Retinal pigment epithelial cell (primary cell): ENCODE data around the gene ZNF775.

Experiments used
- DNase-seq: peaks from one replicate; pipeline ENCODE4 v3.0.0-alpha.2; 2010; ENCODE audit warnings: low read depth
- H3K4me3 ChIP-seq: 2 replicates; pipeline ENCODE4 v1.5.1; 2011; ENCODE audit warnings: mild to moderate bottlenecking, low read length, control low read depth, moderate library complexity
- TF ChIP-seq, protein P1 (sequence below): conservative IDR thresholded peaks from 2 replicates; pipeline ENCODE4 v1.5.1; 2011; ENCODE audit warnings: low read depth, low read length, control low read depth, inconsistent platforms

The ZNF775 gene

DNA sequence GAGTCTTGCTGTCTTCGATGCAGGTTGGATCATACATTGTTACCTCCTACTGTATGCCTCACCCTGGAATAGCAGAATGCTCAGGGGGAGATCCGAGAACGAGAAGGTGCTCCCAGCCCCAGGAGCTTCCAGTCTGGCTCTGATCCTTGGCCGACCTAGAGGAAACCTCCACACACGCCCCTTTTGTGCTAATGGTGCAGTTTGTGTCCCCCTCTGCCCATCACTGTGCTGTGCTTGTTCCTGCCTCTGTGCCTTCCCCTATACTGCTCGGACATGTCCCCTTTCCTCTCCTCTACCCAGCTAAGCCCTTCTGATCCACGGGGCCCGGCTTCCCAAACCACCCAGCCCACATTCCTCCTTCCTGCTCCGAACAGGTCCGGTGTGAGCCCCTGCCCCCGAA, 32.5 kb downstream of the ZNF775 start:
- DNase-seq, result no peak
- no peak overlapping the region for H3K4me3 ChIP-seq
- TF ChIP-seq, protein P1, sequence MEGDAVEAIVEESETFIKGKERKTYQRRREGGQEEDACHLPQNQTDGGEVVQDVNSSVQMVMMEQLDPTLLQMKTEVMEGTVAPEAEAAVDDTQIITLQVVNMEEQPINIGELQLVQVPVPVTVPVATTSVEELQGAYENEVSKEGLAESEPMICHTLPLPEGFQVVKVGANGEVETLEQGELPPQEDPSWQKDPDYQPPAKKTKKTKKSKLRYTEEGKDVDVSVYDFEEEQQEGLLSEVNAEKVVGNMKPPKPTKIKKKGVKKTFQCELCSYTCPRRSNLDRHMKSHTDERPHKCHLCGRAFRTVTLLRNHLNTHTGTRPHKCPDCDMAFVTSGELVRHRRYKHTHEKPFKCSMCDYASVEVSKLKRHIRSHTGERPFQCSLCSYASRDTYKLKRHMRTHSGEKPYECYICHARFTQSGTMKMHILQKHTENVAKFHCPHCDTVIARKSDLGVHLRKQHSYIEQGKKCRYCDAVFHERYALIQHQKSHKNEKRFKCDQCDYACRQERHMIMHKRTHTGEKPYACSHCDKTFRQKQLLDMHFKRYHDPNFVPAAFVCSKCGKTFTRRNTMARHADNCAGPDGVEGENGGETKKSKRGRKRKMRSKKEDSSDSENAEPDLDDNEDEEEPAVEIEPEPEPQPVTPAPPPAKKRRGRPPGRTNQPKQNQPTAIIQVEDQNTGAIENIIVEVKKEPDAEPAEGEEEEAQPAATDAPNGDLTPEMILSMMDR, result no peak

DNA sequence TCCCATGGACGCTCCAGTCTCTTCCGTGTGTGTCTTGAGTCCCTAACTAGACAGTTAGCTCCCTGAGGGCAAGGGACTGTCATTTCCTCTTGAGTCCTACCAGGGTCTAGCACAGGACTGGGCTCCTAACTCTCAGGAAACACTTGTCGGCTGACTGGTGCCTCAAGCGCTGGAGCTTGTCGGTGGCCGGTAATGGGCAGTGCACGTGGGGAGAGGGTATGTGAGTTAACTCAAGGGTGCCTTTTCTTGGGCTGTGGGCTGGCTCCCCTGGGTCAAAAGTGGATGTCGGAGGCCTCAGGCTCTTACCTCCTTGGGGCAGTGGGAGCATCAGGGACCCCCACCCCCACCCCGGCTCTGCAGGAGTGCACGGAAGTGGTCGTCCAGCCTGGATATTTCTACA, 32.9 kb downstream of the ZNF775 start:
- no peak for DNase-seq
- TF ChIP-seq, protein P1, result no peak
- H3K4me3 ChIP-seq, result no peak overlapping the region

DNA sequence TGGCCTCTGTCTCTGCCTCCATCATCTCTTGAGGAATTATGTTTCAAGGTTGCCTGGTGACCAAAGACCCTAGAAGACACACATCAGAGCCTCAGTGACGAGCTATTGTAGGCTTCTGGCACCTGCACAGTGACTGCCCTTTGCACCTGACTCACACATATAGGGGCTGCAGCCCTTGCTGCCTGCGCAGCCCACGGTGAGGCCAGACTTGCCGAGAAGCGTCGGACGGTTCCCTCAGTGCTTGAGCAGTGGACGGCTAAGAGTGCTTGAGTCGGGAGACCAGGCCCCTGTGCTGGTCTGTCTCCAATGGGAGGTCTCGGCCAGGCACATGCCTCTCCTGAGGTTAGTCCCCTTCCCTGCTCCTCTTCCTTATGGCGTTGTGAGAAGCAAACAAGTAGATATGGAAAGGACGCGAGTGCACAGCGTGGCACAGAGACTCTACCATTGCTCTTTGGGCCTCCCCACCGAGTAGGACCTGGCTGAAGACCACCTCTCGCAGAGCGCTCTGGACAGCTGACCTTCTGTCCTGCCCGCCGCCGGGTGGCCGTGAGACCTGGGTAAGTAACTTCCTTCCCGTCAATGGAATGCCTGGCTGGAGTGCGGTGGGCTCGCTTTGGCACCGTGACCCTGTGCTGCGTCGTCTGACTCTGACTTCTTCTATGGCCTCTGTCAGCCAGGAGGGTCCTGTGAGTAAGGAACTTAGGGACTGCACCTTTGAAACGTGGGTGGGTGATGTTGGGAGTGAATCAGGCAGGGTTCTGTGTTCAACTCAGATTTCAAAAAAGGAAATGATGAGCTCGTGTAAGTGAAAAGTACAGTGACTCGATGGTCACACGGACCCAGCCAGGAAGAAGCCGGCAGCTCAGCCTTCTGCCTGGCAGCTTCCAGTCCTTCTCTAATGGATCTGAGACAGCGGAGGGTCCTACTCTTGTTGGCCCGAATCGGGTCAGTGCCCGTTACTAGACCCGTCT, 33.7 kb downstream of the ZNF775 start:
- H3K4me3 ChIP-seq, result no peak overlapping the region
- TF ChIP-seq, protein P1, result no peak
- no peak for DNase-seq

DNA sequence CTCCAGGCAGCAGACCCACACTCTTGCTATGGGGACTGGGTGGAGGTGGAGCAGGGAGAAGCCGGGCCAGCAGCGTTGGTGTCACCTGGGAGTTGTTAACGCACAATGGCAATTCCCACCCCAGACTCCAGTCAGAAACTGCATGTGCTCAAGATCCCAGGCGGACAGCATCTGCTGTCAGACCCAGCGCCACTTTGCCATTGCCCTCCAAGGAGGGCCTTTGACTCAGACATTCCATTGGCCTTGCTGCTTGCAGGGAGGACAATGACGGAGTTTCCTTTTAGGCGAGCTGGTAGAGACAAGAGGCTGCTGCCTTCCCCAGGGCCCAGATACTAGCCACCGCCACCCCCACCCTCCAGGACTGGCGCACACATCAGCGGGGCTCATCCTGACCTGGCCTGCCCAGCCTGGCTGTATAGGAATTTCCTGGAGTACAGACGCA, 34.5 kb downstream of the ZNF775 start:
- H3K4me3 ChIP-seq, result no peak overlapping the region
- TF ChIP-seq, protein P1, result no peak
- DNase-seq, result no peak

DNA sequence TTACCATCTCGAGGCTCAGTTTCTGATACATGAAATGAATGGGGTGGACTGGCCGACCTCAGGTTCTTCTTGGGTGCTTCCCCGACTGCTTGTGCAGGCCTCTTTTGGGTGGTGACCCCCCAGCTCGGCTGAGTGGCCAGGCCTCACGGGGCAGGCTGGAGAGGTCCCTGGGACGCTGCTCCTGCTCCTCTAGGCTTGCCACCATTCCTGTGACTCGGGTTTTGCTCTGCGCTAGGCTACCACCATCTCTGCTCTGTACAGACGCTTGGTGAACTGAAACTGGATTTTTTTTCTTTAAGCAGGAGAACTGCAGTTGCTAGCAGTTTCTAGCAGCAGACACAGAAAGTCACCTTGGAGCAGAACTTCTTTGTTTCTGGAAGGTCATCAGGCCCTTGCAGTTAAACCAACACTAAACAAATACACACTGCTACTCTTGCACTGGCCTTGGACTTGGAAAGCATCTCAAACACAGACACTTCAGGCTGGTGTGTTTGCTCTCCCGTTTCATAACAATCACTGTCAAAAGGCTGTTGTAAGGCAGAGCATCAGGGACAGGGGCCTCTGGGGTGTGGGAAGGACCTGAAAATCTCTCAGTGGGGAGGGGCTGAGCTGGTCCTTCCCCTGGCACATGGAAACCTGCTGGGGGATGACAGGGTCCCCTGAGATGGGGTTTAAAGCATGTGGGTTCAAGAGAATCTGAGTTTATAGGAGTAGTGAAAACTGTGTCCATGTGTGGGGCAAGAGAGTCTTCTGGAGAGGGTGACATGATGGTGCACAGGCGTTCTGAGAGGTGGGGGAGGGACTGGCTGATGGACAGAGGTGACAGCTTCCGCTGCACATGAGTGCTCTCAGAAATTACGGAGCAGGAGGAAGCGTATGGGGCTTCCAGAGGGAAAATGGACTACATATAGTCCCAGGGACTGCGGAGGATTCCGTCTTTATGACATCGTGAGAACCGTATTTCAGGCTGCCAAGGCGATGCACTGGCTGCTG, 36.3 kb downstream of the ZNF775 start:
- DNase-seq, result no peak
- no peak overlapping the region for H3K4me3 ChIP-seq
- TF ChIP-seq, protein P1, result no peak

DNA sequence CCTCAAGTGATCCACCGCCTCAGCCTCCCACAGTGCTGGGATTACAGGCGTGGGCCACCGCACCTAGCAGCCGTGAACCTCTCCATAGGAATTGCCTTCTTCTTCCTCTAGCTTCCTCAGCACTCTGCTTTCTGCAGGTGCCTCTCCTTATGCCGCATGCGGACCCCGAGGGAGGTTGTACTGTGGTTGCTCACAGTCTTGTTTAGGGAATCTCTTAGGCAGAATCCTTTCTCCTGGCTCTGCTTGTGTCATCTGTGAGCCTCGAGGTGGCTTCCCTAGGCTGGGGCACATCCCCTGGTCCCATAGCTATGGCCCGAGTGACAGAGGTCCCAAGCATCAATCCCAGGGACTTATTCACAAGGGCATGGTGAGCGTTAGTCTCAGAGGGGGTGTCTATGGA, 38.1 kb downstream of the ZNF775 start:
- TF ChIP-seq, protein P1, result no peak
- no peak overlapping the region for H3K4me3 ChIP-seq
- no peak for DNase-seq
